ENCODE measurements around the gene MRPL19.
"Not testable (repeated sequence)": the region's sequence is repeated elsewhere in the genome, so short reads cannot be mapped to it uniquely, and the experiment has no call there.

Gene MRPL19

DNA sequence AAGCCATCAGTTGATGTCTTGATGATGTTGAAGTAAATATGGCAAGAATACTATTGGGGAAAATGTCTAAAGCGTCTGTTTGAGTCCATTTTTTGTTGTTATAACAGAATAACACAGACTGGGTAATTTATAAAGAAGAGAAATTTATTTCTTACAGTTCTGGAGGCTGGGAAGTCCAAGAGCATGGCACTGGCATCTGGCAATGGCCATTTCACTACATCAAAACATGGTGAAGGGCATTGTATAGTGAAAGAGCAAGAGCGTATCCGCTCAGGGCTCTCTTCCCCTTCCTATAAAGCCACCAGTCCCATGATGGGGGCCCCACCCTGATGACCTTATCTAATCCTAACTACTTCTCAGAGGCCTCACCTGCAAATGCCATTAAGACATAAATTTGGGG, 29.6 kb upstream of the MRPL19 start:
- DNase-seq, result no peak

GRCh38 chr2:75619956-75620740, 26.4 kb upstream of the MRPL19 start:
- no peak for DNase-seq

DNA sequence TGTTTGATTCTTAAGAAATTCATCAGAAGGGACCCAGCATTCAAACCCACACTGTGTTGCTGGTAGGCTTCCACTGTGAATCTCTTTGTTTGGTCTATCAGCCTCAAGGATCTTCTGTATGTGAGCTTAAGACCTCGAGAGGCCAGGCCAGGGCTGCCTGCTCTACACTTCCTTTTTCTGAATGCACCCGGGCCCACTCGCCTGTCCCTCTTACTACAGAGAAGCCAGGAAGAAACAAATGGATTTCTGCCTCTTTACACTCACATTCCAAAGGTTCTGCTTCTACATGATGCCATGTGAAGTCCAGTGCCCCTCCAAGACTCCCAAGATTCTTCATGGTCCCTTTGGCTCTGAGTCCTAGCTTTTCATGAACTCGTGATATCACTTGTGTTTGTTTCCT, 25.4 kb upstream of the MRPL19 start:
- DNase-seq, result no peak

DNA sequence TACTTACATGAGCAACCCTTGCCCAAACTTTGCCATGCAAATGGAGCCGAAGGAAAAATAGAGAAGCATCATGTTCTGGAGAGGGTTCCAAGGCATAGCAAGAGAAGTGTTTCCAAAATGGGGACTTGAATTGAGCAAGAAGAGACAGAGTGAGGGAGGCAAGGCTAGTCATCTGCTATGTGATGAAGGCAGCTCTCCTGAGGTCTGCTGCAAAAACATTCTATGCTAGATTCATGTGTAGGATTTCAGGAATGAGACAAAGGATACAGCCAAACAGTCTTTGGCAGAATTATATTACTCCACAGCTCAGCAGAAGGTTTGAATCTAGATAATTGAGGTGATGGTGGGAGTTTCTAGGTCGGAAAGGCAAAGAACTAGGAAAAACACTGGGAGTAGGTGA, 24.1 kb upstream of the MRPL19 start:
- no peak for DNase-seq

GRCh38 chr2:75622929-75623328, 23.7 kb upstream of the MRPL19 start:
- no peak for DNase-seq

GRCh38 chr2:75627902-75628504, 18.6 kb upstream of the MRPL19 start:
- DNase-seq, result peak; percentile 16

DNA sequence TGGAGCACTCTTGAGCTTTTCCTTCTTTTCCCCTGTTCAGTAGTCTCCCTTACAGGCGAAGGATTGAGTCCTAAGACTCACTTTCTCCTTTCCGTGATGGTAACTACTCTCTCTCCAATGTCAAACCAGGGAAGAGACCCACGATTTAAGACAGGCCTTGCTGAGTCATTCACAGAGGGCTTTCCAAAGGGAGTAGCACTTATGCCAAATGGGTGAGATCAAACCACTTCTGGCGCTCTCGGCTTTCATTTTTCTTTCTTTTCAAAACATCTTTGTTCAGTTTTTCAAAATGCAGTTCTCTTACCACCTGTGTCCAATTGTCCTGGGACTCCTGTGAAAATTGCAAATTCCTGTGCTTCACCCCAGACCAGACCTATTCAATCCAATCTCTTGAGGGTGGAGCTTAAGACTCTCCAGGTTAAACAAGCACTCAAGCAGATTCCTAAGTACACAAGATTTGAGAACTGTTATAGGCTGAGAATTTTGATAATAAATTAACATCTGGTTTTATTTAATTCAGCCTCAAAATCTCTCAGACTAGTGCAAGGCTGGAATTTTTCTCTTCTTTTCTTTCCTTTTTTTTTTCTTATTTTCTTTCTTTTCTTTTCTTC, 14.4 kb upstream of the MRPL19 start:
- DNase-seq, result no peak

- DNase-seq, result no peak
These were observed 13.8 kb upstream of the MRPL19 start for GRCh38 chr2:75632813-75633212.

- DNase-seq, result no peak
These were observed 13.0 kb upstream of the MRPL19 start for GRCh38 chr2:75633620-75634019.

- no peak for DNase-seq
These were observed 11.6 kb upstream of the MRPL19 start for GRCh38 chr2:75634945-75635344.

DNA sequence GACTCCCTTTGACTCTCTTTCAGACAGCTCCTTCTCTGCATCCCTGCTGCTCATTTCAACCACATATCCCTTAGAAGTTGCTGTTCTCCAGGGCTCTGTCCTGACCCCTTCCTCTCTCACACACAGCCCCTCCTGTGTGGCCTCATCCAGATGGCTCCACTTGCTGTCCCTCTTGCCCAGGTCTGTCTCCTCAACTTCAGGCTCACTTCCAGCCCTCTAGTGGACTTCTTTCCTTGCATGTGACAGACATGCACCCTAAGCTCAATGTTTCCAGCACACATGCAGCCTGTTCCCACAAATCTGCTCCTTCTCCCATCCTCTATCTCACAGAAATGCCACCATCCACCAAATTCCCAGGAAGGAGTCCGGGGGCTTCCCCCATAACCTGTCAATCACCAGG, 9.0 kb upstream of the MRPL19 start:
- DNase-seq, result no peak

DNA sequence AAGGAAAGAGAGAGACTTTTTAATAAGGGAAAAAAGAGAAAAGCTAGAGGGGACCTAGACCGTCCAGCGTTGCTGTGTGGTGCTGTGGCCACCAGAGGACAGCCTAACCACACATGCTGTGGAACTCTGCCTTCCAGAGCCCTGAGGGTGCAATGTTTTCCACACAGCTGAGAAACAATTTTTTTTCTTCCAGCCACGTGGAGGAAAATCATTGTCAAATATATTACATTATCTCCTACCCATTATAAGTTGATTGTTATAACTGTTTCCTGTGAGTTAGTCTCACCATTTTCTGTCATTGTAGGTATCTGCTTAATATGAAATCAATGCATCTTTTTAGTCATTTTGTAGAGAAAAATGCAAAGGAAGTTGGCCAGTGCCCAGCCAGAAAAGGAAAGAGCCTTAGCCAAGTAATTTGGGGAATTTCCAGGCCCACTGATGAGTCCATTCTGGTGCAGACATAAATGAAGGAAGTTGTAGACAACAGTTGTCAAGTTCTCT, 5.9 kb upstream of the MRPL19 start:
- DNase-seq, result peak; percentile 39

GRCh38 chr2:75641587-75641986, 5.0 kb upstream of the MRPL19 start:
- no peak for DNase-seq

GRCh38 chr2:75643980-75644379, 2.6 kb upstream of the MRPL19 start:
- DNase-seq, result no peak

DNA sequence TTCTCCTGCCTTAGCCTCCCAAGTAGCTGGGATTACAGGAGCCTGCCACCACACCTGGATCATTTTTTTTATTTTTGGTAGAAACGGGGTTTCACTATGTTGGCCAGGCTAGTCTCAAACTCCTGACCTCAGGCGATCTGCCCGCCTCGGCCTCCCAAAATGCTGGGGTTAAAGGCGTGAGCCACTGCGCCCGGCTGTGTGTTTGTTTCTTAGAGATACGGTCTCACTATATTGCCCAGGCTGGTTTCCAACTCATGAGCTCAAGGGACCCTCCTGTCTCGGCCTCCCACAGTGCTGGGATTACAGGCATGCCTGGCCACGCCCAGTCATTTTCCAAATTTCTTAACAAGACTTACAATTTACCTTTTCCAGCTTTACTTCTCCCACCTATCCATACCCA, 940 bp upstream of the MRPL19 start:
- DNase-seq, result no peak

- no peak for DNase-seq
These were observed 447 bp upstream of the MRPL19 start for GRCh38 chr2:75646090-75646582.

DNA sequence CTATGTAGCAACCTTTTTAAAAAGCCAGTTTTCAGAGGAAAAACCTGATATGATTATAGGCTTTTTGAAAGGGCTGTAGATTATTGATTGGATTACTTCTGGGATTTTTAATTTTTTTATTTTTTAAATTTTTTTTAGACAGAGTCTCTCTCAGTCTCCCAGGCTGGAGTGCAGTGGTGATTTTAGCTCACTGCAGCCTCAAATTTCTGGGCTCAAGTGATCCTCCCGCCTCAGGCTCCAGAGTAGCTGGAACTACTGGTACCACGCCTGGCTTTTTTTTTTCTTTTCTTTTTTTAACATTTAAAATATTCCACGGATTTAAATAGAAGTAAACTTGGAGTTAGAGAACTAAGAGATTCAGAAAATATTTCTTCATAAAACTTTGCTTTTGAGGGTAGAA, 1.2 kb downstream of the MRPL19 start:
- DNase-seq, result no peak

- no peak for DNase-seq
These were observed 7.4 kb downstream of the MRPL19 start for GRCh38 chr2:75654012-75654411.

DNA sequence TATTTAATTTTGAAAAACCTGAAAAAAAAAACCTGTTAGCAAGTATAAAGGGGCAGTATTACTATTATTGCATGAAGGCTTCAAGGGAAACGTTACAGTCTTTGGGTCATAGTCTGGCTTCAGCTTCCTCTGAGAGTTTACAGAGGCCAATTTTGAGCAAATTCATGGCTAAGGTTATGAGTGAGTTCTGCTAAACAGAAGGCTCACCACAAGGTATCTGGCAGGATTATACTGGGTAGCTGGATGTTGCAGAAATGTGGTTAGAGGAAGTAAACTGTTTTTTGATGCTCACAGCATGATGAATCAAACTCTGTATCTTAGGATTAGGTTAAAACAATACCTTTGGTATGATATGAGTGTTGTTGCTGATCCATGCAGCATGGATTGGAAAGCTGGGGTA, 9.3 kb downstream of the MRPL19 start:
- DNase-seq, result no peak

GRCh38 chr2:75656563-75656962, 10.0 kb downstream of the MRPL19 start:
- no peak for DNase-seq

DNA sequence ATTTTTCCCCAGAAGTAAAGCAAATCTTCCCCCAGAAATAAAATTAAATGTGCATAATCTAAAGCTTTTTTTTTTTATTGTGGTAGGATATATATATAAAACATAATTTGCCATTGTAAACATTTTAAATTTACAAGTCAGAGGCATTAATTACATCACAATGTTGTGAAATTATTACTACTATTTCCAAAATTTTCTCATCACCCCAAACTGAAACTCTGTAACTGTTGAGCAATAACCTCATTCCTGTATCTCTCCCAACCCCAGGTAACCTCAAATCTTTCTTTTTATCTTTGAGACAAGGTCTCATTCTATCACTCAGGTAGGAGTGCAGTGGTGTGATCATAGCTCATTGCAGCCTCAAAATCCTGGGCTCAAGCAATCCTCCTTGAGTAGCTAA, 11.2 kb downstream of the MRPL19 start:
- DNase-seq, result no peak

- DNase-seq, result no peak
These were observed 20.3 kb downstream of the MRPL19 start for GRCh38 chr2:75666911-75667310.

DNA sequence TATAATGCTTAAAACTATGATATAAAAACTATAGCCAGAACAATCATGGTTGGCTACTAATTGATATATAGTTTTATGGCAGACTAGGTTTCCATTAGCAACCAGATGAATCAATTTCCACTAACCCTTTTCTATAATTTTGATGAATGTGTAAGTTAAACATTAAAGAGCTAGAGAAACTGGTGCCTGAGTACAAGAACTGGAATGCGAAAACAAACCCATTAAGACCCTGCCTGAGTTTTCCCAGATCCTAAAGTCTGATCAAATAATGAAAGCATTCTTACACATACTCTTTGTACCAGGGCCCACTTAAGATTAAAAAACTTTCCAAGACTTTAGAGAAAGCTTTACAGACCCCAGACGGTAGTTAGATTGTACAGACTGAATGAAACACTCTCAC, 21.3 kb downstream of the MRPL19 start:
- no peak for DNase-seq

DNA sequence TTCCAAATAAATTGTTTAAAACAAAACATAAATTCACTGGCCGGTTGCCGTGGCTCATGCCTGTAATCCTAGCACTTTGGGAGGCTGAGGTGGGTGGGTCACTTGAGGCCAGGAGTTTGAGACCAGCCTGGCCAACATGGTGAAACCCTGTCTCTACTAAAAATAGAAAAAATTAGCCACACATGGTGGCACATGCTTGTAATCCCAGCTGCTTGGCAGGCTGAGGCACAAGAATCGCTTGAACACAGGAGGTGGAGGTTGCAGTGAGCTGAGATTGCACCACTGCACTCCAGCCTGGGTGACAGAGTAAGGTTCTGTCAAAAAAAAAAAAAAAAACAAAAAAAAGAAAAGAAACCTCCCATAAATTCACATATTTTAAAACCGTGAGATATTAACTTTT, 28.8 kb downstream of the MRPL19 start:
- not testable (repeated sequence) for DNase-seq
